Heart left ventricle (tissue), 16 donors: Measurements from ENCODE around the gene KCNQ2. TPM values are rescaled to one million over a fixed set of nuclear protein-coding genes. Genes with fewer than 3 reads are reported as not detected.

Source experiments
- ATAC-seq, 4 donors: fragments of 200-7000 bp; cut with Tn5 transposase; one replicate each; pipeline ENCODE4 v1.9.1; 2020 to 2022; ENCODE audit warnings: moderate library complexity in 4 of 4, mild to moderate bottlenecking in 3 of 4, moderate number of reproducible peaks in 1 of 4
- DNase-seq, 5 donors: peaks; one replicate each; pipeline ENCODE4 v3.0.0-alpha.2; 2020
- H3K27ac ChIP-seq, 12 donors: fragments of 200-600 bp; sonication (generic) in 4 of 12; one replicate each; pipeline versions ENCODE4 v1.5.0 to v1.8.0; 2016 to 2022; ENCODE audit warnings: mild to moderate bottlenecking in 2 of 12
- H3K27me3 ChIP-seq, 9 donors: fragments of 200-600 bp; sonication (generic) in 2 of 9; one replicate each; pipeline versions ENCODE4 v1.5.1 to v1.8.0; 2016 to 2022; ENCODE audit warnings: mild to moderate bottlenecking in 3 of 9
- H3K36me3 ChIP-seq, 9 donors: fragments of 200-600 bp; sonication (generic) in 2 of 9; one replicate each; pipeline versions ENCODE4 v1.5.0 to v1.8.0; 2018 to 2022; ENCODE audit warnings: mild to moderate bottlenecking in 2 of 9
- H3K4me1 ChIP-seq, 12 donors: fragments of 200-600 bp; sonication (generic) in 4 of 12; one replicate each; pipeline versions ENCODE4 v1.5.0 to v1.8.0; 2016 to 2022; ENCODE audit warnings: mild to moderate bottlenecking in 3 of 12
- H3K4me3 ChIP-seq, 12 donors: fragments of 200-600 bp; sonication (generic) in 4 of 12; one replicate each; pipeline versions ENCODE4 v1.5.0 to v1.8.0; 2017 to 2022; ENCODE audit warnings: mild to moderate bottlenecking in 9 of 12, moderate library complexity in 4 of 12
- H3K9me3 ChIP-seq, 12 donors: fragments of 200-600 bp; sonication (generic) in 4 of 12; one replicate each; pipeline versions ENCODE4 v1.5.0 to v1.8.0; 2016 to 2022; ENCODE audit warnings: mild to moderate bottlenecking in 1 of 12
- CTCF ChIP-seq, 12 donors: fragments of 200-600 bp; sonication (generic) in 4 of 12; IDR thresholded peaks; one replicate each; pipeline versions ENCODE4 v1.5.0 to v1.8.0; 2018 to 2022; ENCODE audit warnings: antibody characterized with exemption in 12 of 12, mild to moderate bottlenecking in 5 of 12
- POLR2A ChIP-seq, 2 donors: fragments of 450-650 bp; IDR thresholded peaks; one replicate each; pipeline ENCODE4 v1.6.1; 2017; ENCODE audit warnings: antibody characterized with exemption in 2 of 2, mild to moderate bottlenecking in 2 of 2, moderate library complexity in 2 of 2
- WGBS, 4 donors: extraction: QIAGEN DNeasy Blood & Tissue Kit in 2 of 4; methylation state at CpG; one replicate each; pipeline versions ENCODE4 v1.1.5 to v1.1.7; 2013 to 2018; 5-methylcytosine and 5-hydroxymethylcytosine counted together
- intact Hi-C, 10 donors: fragments of 100-400 bp; cut with DNase I; formaldehyde crosslinking; loops; one replicate each; pipeline versions ENCODE4 v1.11.1 to v1.14.2; 2022
- polyA plus RNA-seq, 2 donors: library from polyadenylated mRNA; stranded (reverse); fragments of 200-250 nt; gene quantifications; one replicate each; pipeline ENCODE4 v1.2.3, GENCODE V29; 2013
- total RNA-seq, 9 donors: library from RNA; depleted of rRNA in 2 of 9; stranded (reverse); fragments of >200 nt in 2 of 9; fragmentation: NEBNext Ultra II Directional in 3 of 9; extraction: Animal tissue kit (Norgen Biotek cat#: 25700) in 3 of 9; gene quantifications; one replicate each; pipeline versions ENCODE4 v1.1.0 to v1.2.4, GENCODE V29; 2016 to 2023
- donor health status: ischemic (EF 13 %, LVEDD 7.1; RV severe dilation, severe dysfunction).
- donor health status: healthy with polysubstance abuse.
- donor health status: DM: no; HTN: yes; CAD: no.
- donor health status: DM: no; HTN: no; CAD: no.
- donor health status: ischemic (EF 25% LVEDD 6.9; RV normal size, moderate dysfunction).
- donor health status: ischemic (EF 25% LVEDD 5.7; RV mildly dilated, moderate dysfunction).
- donor health status: healthy.
- donor health status: DM: yes; HTN: yes; CAD: no.
- donor health status: ischemic (EF 35%, LVEDD 5.7; RV mildly dilated, moderate dysfunction).
- donor health status: nonischemic (EF 11% LVEDD 7.7; RV severe dilation, severe dysfunction).
- donor health status: DM: yes; HTN: yes; CAD: no.
- donor health status: PGD.
- donor health status: ischemic (EF 29% LVEDD 5.4; RV normal size, mild dysfunction).
- donor health status: nonischemic (EF 23%, LVEDD 6.1; RV moderate dilation, normal function).

KCNQ2 gene
- total and polyA plus RNA-seq, 11 donors: 0.06 to 2.6 (median 0.65) TPM; not detected in 7

GRCh38 chr20:63421094-63421692 lies 51.3 kb downstream of the KCNQ2 start:
- Histone ChIP-seq H3K36me3 (no peaks in the 10 kb centered on the region), H3K27ac (no peak overlapping the region), H3K4me1 (no peaks in the 10 kb centered on the region), H3K9me3 (peaks cover 0 to 4% (median 0%) of the 10 kb centered on the region in 12 donors), H3K4me3 (no peak overlapping the region), H3K27me3 (peaks cover 7 to 53% (median 16%) of the 10 kb centered on the region in 9 donors)
- DNase-seq (no peak), ATAC-seq (no peak)
- TF ChIP-seq CTCF (IDR thresholded peaks at IDR 0.05) (no peak), POLR2A (IDR thresholded peaks at IDR 0.05) (no peak)
- intact Hi-C loops: no loop called here
- WGBS, 4 donors: 79 to 82% (median 81%) methylated on average over 12 to 29 of the region's 29 CpGs

- H3K36me3 ChIP-seq: no peaks in the 10 kb centered on the region
- H3K27me3 ChIP-seq: peaks cover 8 to 59% (median 19%) of the 10 kb centered on the region in 9 donors
- 83 to 89% (median 86%) methylated on average over 18 to 34 of the region's 34 CpGs for WGBS, 4 donors
- H3K4me3 ChIP-seq: no peak overlapping the region
- H3K4me1 ChIP-seq: no peaks in the 10 kb centered on the region
- H3K27ac ChIP-seq: no peak overlapping the region
- DNase-seq: no peak
- no peak for TF ChIP-seq POLR2A (IDR thresholded peaks at IDR 0.05)
- no peak for TF ChIP-seq CTCF (IDR thresholded peaks at IDR 0.05)
- no peak for ATAC-seq
- intact Hi-C loops: no loop called here
- peaks cover 0 to 4% (median 0%) of the 10 kb centered on the region in 12 donors for H3K9me3 ChIP-seq
These were observed 51.9 kb downstream of the KCNQ2 start for GRCh38 chr20:63420359-63421093.

- WGBS, 4 donors: 70 to 89% (median 84%) methylated on average over 2 to 24 of the region's 24 CpGs
- H3K4me3 ChIP-seq: no peak overlapping the region
- H3K27ac ChIP-seq: no peak overlapping the region
- H3K4me1 ChIP-seq: no peaks in the 10 kb centered on the region
- TF ChIP-seq POLR2A (IDR thresholded peaks at IDR 0.05) (no peak), CTCF (IDR thresholded peaks at IDR 0.05) (no peak)
- peaks cover 8 to 68% (median 19%) of the 10 kb centered on the region in 9 donors for H3K27me3 ChIP-seq
- intact Hi-C loops: no loop called here
- no peaks in the 10 kb centered on the region for H3K9me3 ChIP-seq
- ATAC-seq: no peak
- DNase-seq: no peak
- no peaks in the 10 kb centered on the region for H3K36me3 ChIP-seq
These were observed 53.2 kb downstream of the KCNQ2 start for GRCh38 chr20:63419299-63419698.

- H3K4me3 ChIP-seq: no peak overlapping the region
- no peaks in the 10 kb centered on the region for H3K36me3 ChIP-seq
- no peak overlapping the region for H3K27ac ChIP-seq
- no peaks in the 10 kb centered on the region for H3K9me3 ChIP-seq
- H3K4me1 ChIP-seq: no peaks in the 10 kb centered on the region
- TF ChIP-seq CTCF (IDR thresholded peaks at IDR 0.05): no peak
- no peak for TF ChIP-seq POLR2A (IDR thresholded peaks at IDR 0.05)
- intact Hi-C loops: no loop called here
- ATAC-seq (no peak), DNase-seq (no peak)
- WGBS, 4 donors: 77 to 88% (median 82%) methylated on average over 8 to 16 of the region's 16 CpGs
- H3K27me3 ChIP-seq: peaks cover 8 to 75% (median 19%) of the 10 kb centered on the region in 9 donors
These were observed 53.8 kb downstream of the KCNQ2 start for GRCh38 chr20:63418617-63419016.
